ENCODE measurements around the gene SOAT2. TPM values are rescaled to one million over a fixed set of nuclear protein-coding genes. Genes with fewer than 3 reads are reported as not detected.

SOAT2 gene
- total and polyA plus RNA-seq, 2 experiments from 2014 or later, result 0.43 TPM; not detected in 1

DNA sequence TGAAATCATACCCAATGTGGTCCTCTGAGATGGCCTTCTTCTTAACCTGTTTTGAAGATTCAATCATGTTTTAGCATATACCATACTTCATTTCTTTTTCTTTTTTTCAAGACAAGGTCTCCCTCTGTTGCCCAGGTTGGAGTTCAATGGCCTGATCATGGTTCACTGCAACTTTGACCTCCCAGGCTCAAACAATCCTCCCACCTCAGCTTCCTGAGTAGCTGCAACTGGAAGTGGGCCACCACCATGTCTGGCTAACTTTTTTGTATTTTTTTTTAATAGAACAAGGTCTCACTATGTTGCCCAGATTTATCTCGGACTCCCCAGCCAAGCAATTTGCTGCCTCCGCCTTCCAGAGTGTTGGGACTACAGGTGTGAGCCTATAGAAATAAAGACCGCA is 30.4 kb downstream of the SOAT2 start:
- H3K9me2 ChIP-seq (ENCODE audit: insufficient read depth), result no peaks in the 10 kb centered on the region
- no peaks in the 10 kb centered on the region for H3K79me2 ChIP-seq (ENCODE audit: insufficient read depth)
- no peaks in the 10 kb centered on the region for H3K36me3 ChIP-seq (ENCODE audit: low read depth)
- no peaks in the 10 kb centered on the region for H3K9me3 ChIP-seq (ENCODE audit: low read depth)
- no peaks in the 10 kb centered on the region for H3K27me3 ChIP-seq (replicated peaks; ENCODE audit: insufficient read depth)
- no peak overlapping the region for H3K9ac ChIP-seq
- no peaks in the 10 kb centered on the region for H3K4me1 ChIP-seq (ENCODE audit: insufficient read depth)
- H3K4me3 ChIP-seq, result no peak overlapping the region
- H3F3A ChIP-seq (ENCODE audit: insufficient read depth), result no peaks in the 10 kb centered on the region
- WGBS, 2 experiments (ENCODE audit: low coverage in 1 of 2, low lambda C conversion rate in 2 of 2, missing lambda C conversion rate in 2 of 2), result 77 to 97% methylated on average over 3 of the region's 3 CpGs
- no peak for DNase-seq
- H3K4me2 ChIP-seq (ENCODE audit: unreplicated experiment), result no peak overlapping the region
- no peak overlapping the region for H3K27ac ChIP-seq
- TF ChIP-seq EZH2 (IDR thresholded peaks at IDR 0.05; ENCODE audit: insufficient read depth, poor library complexity, severe bottlenecking) (no peak), EZH2phosphoT487 (IDR thresholded peaks at IDR 0.05; ENCODE audit: insufficient read depth, low read depth) (no peak)
- H4K20me1 ChIP-seq (ENCODE audit: insufficient read depth), result no peaks in the 10 kb centered on the region
- in situ Hi-C loops (cut with MboI), result no loop called here
- no peak overlapping the region for H2AFZ ChIP-seq

DNA sequence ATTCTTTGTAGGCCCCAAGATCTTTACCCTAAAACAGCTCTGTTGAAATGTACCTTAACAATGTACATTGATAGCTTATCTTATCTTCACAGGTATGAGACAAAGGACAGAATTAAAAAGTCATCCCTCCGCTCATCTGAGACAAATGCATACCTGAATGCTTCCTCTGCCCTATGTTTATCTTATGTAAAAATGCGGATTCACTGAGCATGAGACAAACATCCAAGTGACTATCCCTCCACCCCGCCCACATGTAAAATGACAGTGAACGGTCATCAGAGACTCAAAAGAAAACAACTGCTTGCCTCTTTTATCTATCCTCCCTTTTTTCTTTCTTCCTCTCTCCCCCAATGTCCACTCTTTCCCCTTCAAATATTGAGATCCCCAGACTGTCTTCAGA is 40.1 kb downstream of the SOAT2 start:
- no peak overlapping the region for H2AFZ ChIP-seq
- no peak overlapping the region for H3K4me3 ChIP-seq
- in situ Hi-C loops (cut with MboI), result no loop called here
- H3K9ac ChIP-seq, result no peak overlapping the region
- H3K9me3 ChIP-seq (ENCODE audit: low read depth), result no peaks in the 10 kb centered on the region
- no peak for TF ChIP-seq EZH2phosphoT487 (IDR thresholded peaks at IDR 0.05; ENCODE audit: insufficient read depth, low read depth)
- TF ChIP-seq EZH2 (IDR thresholded peaks at IDR 0.05; ENCODE audit: insufficient read depth, poor library complexity, severe bottlenecking), result no peak
- no peak for DNase-seq
- no peaks in the 10 kb centered on the region for H3K36me3 ChIP-seq (ENCODE audit: low read depth)
- H3K4me2 ChIP-seq (ENCODE audit: unreplicated experiment), result no peak overlapping the region
- 76 to 78% methylated on average over 4 of the region's 4 CpGs for WGBS, 2 experiments (ENCODE audit: low coverage in 1 of 2, low lambda C conversion rate in 2 of 2, missing lambda C conversion rate in 2 of 2)
- no peaks in the 10 kb centered on the region for H3K9me2 ChIP-seq (ENCODE audit: insufficient read depth)
- H3K4me1 ChIP-seq (ENCODE audit: insufficient read depth), result peaks cover 3% of the 10 kb centered on the region; the same call in 1 of the 2 replicates
- H3F3A ChIP-seq (ENCODE audit: insufficient read depth), result peaks cover 9% of the 10 kb centered on the region
- H4K20me1 ChIP-seq (ENCODE audit: insufficient read depth), result no peaks in the 10 kb centered on the region
- no peak overlapping the region for H3K27ac ChIP-seq
- no peaks in the 10 kb centered on the region for H3K79me2 ChIP-seq (ENCODE audit: insufficient read depth)
- no peaks in the 10 kb centered on the region for H3K27me3 ChIP-seq (replicated peaks; ENCODE audit: insufficient read depth)

DNA sequence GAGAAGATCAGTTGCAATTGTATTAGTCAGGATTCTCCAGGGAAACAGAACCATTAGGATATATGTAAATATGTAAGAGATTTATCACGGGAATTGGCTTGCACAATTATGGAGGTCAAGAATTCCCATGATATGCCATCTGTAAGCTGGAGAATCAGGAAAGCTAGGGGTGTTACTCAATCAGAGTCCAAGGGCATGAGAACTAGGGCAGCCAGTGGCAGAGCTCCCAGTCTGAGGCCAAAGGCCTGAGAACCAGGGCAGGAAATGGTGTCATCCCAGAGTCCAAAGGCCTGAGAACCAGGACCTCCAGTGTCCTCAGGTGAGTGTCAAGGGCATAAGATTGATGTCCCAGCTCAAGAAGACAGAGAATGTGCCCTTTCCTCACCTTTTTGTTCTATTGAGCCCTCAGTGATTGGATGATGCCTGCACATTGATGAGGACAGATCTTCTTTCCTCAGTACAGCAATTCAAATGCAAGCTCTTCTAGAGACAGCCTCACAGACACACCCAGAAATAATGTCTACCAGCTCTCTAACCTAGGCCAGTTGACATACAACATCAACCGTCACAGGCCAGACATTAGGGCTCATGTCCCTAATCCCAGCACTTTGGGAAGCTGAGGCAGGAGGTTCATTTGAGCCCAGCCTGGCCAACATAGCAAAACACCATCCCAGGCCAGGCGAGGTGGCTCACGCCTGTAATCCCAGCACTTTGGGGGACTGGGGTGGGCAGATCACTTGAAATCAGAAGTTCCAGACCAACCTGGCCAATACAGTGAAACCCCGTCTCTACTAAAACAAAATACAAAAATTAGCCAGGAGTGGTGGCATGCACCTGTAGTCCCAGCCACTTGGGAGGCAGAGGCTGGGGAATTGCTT is 42.3 kb downstream of the SOAT2 start:
- Histone ChIP-seq H3K4me1 (ENCODE audit: insufficient read depth) (peaks cover 3% of the 10 kb centered on the region; the same call in 1 of the 2 replicates), H3K79me2 (ENCODE audit: insufficient read depth) (no peaks in the 10 kb centered on the region), H3K27ac (no peak overlapping the region), H2AFZ (no peak overlapping the region), H3K4me3 (no peak overlapping the region), H3K36me3 (ENCODE audit: low read depth) (no peaks in the 10 kb centered on the region), H3K4me2 (ENCODE audit: unreplicated experiment) (no peak overlapping the region), H3F3A (ENCODE audit: insufficient read depth) (peaks cover 9% of the 10 kb centered on the region), H3K9me3 (ENCODE audit: low read depth) (no peaks in the 10 kb centered on the region), H3K27me3 (replicated peaks; ENCODE audit: insufficient read depth) (no peaks in the 10 kb centered on the region), H3K9ac (no peak overlapping the region), H4K20me1 (ENCODE audit: insufficient read depth) (no peaks in the 10 kb centered on the region), H3K9me2 (ENCODE audit: insufficient read depth) (no peaks in the 10 kb centered on the region)
- peak; percentile 68 for DNase-seq
- TF ChIP-seq EZH2 (IDR thresholded peaks at IDR 0.05; ENCODE audit: insufficient read depth, poor library complexity, severe bottlenecking) (no peak), EZH2phosphoT487 (IDR thresholded peaks at IDR 0.05; ENCODE audit: insufficient read depth, low read depth) (no peak)
- in situ Hi-C loops (cut with MboI), result no loop called here
- whole genome bisulfite sequencing, 2 experiments (ENCODE audit: low coverage in 1 of 2, low lambda C conversion rate in 2 of 2, missing lambda C conversion rate in 2 of 2), result 76 to 80% methylated on average over 5 of the region's 5 CpGs

DNA sequence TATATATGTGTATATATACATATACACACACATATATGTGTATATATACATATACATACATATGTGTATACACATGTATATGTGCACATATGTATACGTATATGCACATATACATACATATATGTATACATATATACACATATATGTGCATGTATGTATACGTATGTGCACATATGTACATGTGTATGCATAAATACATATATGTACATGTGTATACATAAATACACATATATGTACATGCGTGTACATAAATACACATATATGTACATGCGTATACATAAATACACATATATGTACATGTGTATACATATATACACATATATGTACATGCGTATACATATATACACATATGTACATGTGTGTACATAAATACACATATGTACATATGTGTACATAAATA is 43.9 kb downstream of the SOAT2 start:
- TF ChIP-seq EZH2 (IDR thresholded peaks at IDR 0.05; ENCODE audit: insufficient read depth, poor library complexity, severe bottlenecking), result no peak
- no peak for TF ChIP-seq EZH2phosphoT487 (IDR thresholded peaks at IDR 0.05; ENCODE audit: insufficient read depth, low read depth)
- no peaks in the 10 kb centered on the region for H3K79me2 ChIP-seq (ENCODE audit: insufficient read depth)
- H3K4me2 ChIP-seq (ENCODE audit: unreplicated experiment), result no peak overlapping the region
- H4K20me1 ChIP-seq (ENCODE audit: insufficient read depth), result no peaks in the 10 kb centered on the region
- H3F3A ChIP-seq (ENCODE audit: insufficient read depth), result peaks cover 9% of the 10 kb centered on the region
- H2AFZ ChIP-seq, result no peak overlapping the region
- DNase-seq, result no peak
- in situ Hi-C loops (cut with MboI), result no loop called here
- 91 to 96% methylated on average over 5 of the region's 5 CpGs for WGBS, 2 experiments (ENCODE audit: low coverage in 1 of 2, low lambda C conversion rate in 2 of 2, missing lambda C conversion rate in 2 of 2)
- no peaks in the 10 kb centered on the region for H3K36me3 ChIP-seq (ENCODE audit: low read depth)
- H3K9me3 ChIP-seq (ENCODE audit: low read depth), result no peaks in the 10 kb centered on the region
- no peaks in the 10 kb centered on the region for H3K9me2 ChIP-seq (ENCODE audit: insufficient read depth)
- H3K27ac ChIP-seq, result no peak overlapping the region
- H3K4me1 ChIP-seq (ENCODE audit: insufficient read depth), result peaks cover 3% of the 10 kb centered on the region; the same call in 1 of the 2 replicates
- H3K4me3 ChIP-seq, result no peak overlapping the region
- no peaks in the 10 kb centered on the region for H3K27me3 ChIP-seq (replicated peaks; ENCODE audit: insufficient read depth)
- H3K9ac ChIP-seq, result no peak overlapping the region

Measured in GM23248 (cell line).